Endothelial cell of umbilical vein (primary cell): ENCODE measurements around the gene SMAD3. TPM values are rescaled to one million over a fixed set of nuclear protein-coding genes. Genes with fewer than 3 reads are reported as not detected.

Source experiments
- BruUV-seq: library from RNA; stranded (reverse); fragments of 400-500 nt; replicated peaks from 2 replicates; lab custom pipeline; 2021; lab: Mats Ljungman, UMichigan
- CTCF ChIA-PET: fragments of 300-600, 350-600 bp; sonication (Branson Sonifier 250); formaldehyde crosslinking; loops from one replicate; lab custom pipeline; 2021; ENCODE audit warnings: antibody characterized with exemption, inconsistent platforms; lab: Charles Lee
- POLR2A ChIA-PET: fragments of 300-600, 350-600 bp; sonication (Branson Sonifier 250); formaldehyde crosslinking; loops from one replicate; lab custom pipeline; 2021; ENCODE audit warnings: antibody characterized with exemption, inconsistent platforms; lab: Charles Lee
- DNase-seq: peaks from one replicate; pipeline ENCODE4 v3.0.0-alpha.2; 2011; ENCODE audit warnings: low read depth, low spot score
- FAIRE-seq: peaks from 2 replicates; lab custom pipeline; 2011; peaks lifted over from hg19 to GRCh38; lab: Jason Lieb, UNC
- H2AFZ ChIP-seq: 2 replicates; pipeline ENCODE4 v1.6.0; 2012; ENCODE audit warnings: low read depth, low read length, control low read depth, inconsistent platforms
- H3K27ac ChIP-seq: 2 replicates; pipeline ENCODE4 v1.5.1; 2011; ENCODE audit warnings: low read depth, mild to moderate bottlenecking, control low read depth, low read length, moderate library complexity; ENCODE audit not compliant: insufficient read depth
- H3K27me3 ChIP-seq, 2 experiments: 2 replicates each; pipeline versions ENCODE4 v1.6.0 to v1.6.1; 2011; ENCODE audit warnings: low read length in 2 of 2, mixed read lengths in 1 of 2; ENCODE audit not compliant: control insufficient read depth in 2 of 2, insufficient read depth in 2 of 2
- H3K36me3 ChIP-seq, 2 experiments: 2 replicates in 1 of 2; 3 replicates in 1 of 2; pipeline ENCODE4 v1.5.1; 2011; ENCODE audit warnings: low read length in 2 of 2, mild to moderate bottlenecking in 1 of 2, moderate library complexity in 1 of 2; ENCODE audit not compliant: control insufficient read depth in 2 of 2, insufficient read depth in 2 of 2; ENCODE audit errors: extremely low read depth in 1 of 2
- H3K4me1 ChIP-seq: 3 replicates; pipeline ENCODE4 v1.5.1; 2011; ENCODE audit warnings: mild to moderate bottlenecking, low read length; ENCODE audit not compliant: control insufficient read depth, insufficient read depth; ENCODE audit errors: extremely low read depth
- H3K4me2 ChIP-seq: 2 replicates; pipeline ENCODE4 v1.6.1; 2011; ENCODE audit warnings: low read length, control low read depth, mixed read lengths; ENCODE audit not compliant: insufficient read depth
- H3K4me3 ChIP-seq, 3 experiments: fragments of 200-600 bp in 1 of 3; sonication (generic), shearing (Covaris generic) in 1 of 3; replicated peaks in 1 of 3; 2 replicates each; pipeline ENCODE4 v1.5.1; 2011 to 2016; ENCODE audit warnings: control low read depth in 3 of 3, low read length in 3 of 3, mild to moderate bottlenecking in 2 of 3, inconsistent platforms in 1 of 3, low read depth in 1 of 3, moderate library complexity in 1 of 3; ENCODE audit not compliant: insufficient read depth in 1 of 3
- H3K79me2 ChIP-seq: 2 replicates; pipeline ENCODE4 v1.6.0; 2012; ENCODE audit warnings: low read length, inconsistent platforms; ENCODE audit not compliant: control insufficient read depth, insufficient read depth
- H3K9ac ChIP-seq: replicated peaks from 2 replicates; pipeline ENCODE3; 2011; ENCODE audit warnings: low read length, control low read depth; ENCODE audit not compliant: insufficient read depth; ENCODE audit errors: extremely low read depth
- H3K9me1 ChIP-seq: replicated peaks from 3 replicates; pipeline ENCODE4 v1.6.0; 2011; ENCODE audit warnings: mild to moderate bottlenecking, low read length; ENCODE audit not compliant: control insufficient read depth, insufficient read depth; ENCODE audit errors: extremely low read depth
- H3K9me3 ChIP-seq: replicated peaks from 2 replicates; pipeline ENCODE4 v1.5.1; 2012; ENCODE audit warnings: low read length, inconsistent platforms; ENCODE audit not compliant: control insufficient read depth, insufficient read depth
- H4K20me1 ChIP-seq: replicated peaks from 2 replicates; pipeline ENCODE3; 2011; ENCODE audit warnings: mild to moderate bottlenecking, low read length; ENCODE audit not compliant: control insufficient read depth, insufficient read depth; ENCODE audit errors: extremely low read depth
- CTCF ChIP-seq, 2 donors: IDR thresholded peaks; 1 replicate in 1 of 2; 2 replicates in 1 of 2; pipeline ENCODE4 v1.5.1; 2011; ENCODE audit warnings: low read length in 2 of 2, mild to moderate bottlenecking in 2 of 2, moderate library complexity in 2 of 2, control low read depth in 1 of 2, inconsistent platforms in 1 of 2, low read depth in 1 of 2; ENCODE audit not compliant: insufficient read depth in 1 of 2; ENCODE audit errors: extremely low read depth in 1 of 2
- EZH2 ChIP-seq: IDR thresholded peaks from 2 replicates; pipeline ENCODE4 v1.6.1; 2012; ENCODE audit warnings: borderline replicate concordance, low read depth, mild to moderate bottlenecking, moderate library complexity, low read length, inconsistent platforms; ENCODE audit not compliant: severe bottlenecking
- GATA2 ChIP-seq: IDR thresholded peaks from 2 replicates; pipeline ENCODE4 v1.7.0; 2011; ENCODE audit warnings: low read depth, mild to moderate bottlenecking, moderate library complexity, mixed read lengths, low read length; ENCODE audit not compliant: insufficient read length, insufficient read depth
- JUN ChIP-seq: IDR thresholded peaks from 2 replicates; pipeline ENCODE4 v1.6.1; 2011; ENCODE audit warnings: borderline replicate concordance, low read depth; ENCODE audit not compliant: insufficient read length, insufficient read depth
- MAX ChIP-seq: IDR thresholded peaks from 2 replicates; pipeline ENCODE4 v1.6.1; 2011; ENCODE audit not compliant: insufficient read depth, insufficient read length
- MYC ChIP-seq: IDR thresholded peaks from one replicate; pipeline ENCODE4 v1.6.1; 2011; ENCODE audit warnings: mild to moderate bottlenecking, low read depth, low read length
- POLR2A ChIP-seq: IDR thresholded peaks from 2 replicates; pipeline ENCODE4 v1.6.1; 2012; ENCODE audit warnings: low read depth, mild to moderate bottlenecking, control low read depth, low read length
- dilution Hi-C: fragments of 300-500 bp; cut with MboI; formaldehyde crosslinking; loops from one replicate; pipeline ENCODE4 v1.15.0; 2019; ENCODE audit warnings: low sequenced_read_pairs; ENCODE audit not compliant: extremely low pct_ligation_motif_present
- intact Hi-C: fragments of 100-400 bp; cut with micrococcal nuclease; formaldehyde crosslinking; loops from one replicate; pipeline ENCODE4 v1.10.0; 2022
- polyA plus RNA-seq, 4 experiments: library from polyadenylated mRNA; depleted of rRNA in 3 of 4; stranded (reverse) in 3 of 4; unstranded in 1 of 4; fragments of >200 nt; gene quantifications; 2 replicates each; pipeline versions ENCODE4 v1.2.1 to v1.2.3, GENCODE V29; 2011 to 2012; ENCODE audit warnings: missing spikeins in 1 of 4
- total RNA-seq: library from RNA; stranded (reverse); gene quantifications from 2 replicates; pipeline ENCODE4 v1.2.3, GENCODE V29; 2021

SMAD3 gene
- total and polyA plus RNA-seq, 2 donors (not counting 3 experiments of a cell fraction or from before 2014, with no cell fraction given): 56.4 to 88.2 TPM

DNA sequence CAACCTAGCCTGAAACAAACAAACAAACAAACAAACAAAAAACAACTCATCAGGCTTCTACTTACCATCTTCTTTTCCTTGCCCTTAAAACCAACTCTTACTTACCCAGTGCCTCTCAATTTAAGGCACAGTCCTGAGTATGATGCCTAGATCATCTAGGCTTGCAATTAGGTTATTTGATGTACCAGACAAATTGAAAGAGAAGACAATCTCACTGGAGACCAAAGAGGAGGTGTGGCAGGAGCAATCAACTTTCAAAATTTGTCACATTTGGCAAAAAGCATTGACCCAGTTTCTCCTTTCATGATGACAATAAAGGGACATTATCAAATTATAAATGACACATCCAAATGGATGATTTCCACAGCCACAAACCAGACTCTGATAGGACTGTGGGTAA, 153.0 kb downstream of the SMAD3 start:
- FAIRE-seq (no peak), DNase-seq (no peak)
- no peaks in the 10 kb centered on the region for H3K4me1 ChIP-seq
- H3K36me3 ChIP-seq: peaks cover 0 to 3% of the 10 kb centered on the region in 2 experiments
- no peaks in the 10 kb centered on the region for H4K20me1 ChIP-seq
- H3K79me2 ChIP-seq: no peaks in the 10 kb centered on the region
- no peak overlapping the region for H3K4me2 ChIP-seq
- POLR2A ChIA-PET: no interaction called here
- no peaks in the 10 kb centered on the region for H3K9me3 ChIP-seq
- no peaks in the 10 kb centered on the region for H3K27me3 ChIP-seq
- CTCF ChIA-PET: no interaction called here
- H3K4me3 ChIP-seq: no peak overlapping the region
- H3K9me1 ChIP-seq: no peaks in the 10 kb centered on the region
- BruUV-seq: no TSS peak
- TF ChIP-seq MAX (no peak), GATA2 (no peak), EZH2 (no peak), CTCF (IDR thresholded peaks at IDR 0.05; ENCODE audit: extremely low read depth in 1 of 2, insufficient read depth in 1 of 2, low read depth in 1 of 2, low read length in 2 of 2) (no peak), JUN (no peak), POLR2A (no peak), MYC (no peak)
- dilution Hi-C loops: no loop called here
- H3K27ac ChIP-seq: no peak overlapping the region
- intact Hi-C loops: no loop called here
- no peak overlapping the region for H3K9ac ChIP-seq
- H2AFZ ChIP-seq: no peak overlapping the region
